ENCODE results near the gene CLN3. TPM values are rescaled to one million over a fixed set of nuclear protein-coding genes. Genes with fewer than 3 reads are reported as not detected.
A peak's percentile ranks its signal among the peaks of the same experiment; 100 is the strongest.

Gene CLN3
- total and polyA plus RNA-seq, 2 of the 13 experiments (the other 11 are each of a cell fraction or from before 2014, with no cell fraction given), result 23.4 to 46.8 TPM

DNA sequence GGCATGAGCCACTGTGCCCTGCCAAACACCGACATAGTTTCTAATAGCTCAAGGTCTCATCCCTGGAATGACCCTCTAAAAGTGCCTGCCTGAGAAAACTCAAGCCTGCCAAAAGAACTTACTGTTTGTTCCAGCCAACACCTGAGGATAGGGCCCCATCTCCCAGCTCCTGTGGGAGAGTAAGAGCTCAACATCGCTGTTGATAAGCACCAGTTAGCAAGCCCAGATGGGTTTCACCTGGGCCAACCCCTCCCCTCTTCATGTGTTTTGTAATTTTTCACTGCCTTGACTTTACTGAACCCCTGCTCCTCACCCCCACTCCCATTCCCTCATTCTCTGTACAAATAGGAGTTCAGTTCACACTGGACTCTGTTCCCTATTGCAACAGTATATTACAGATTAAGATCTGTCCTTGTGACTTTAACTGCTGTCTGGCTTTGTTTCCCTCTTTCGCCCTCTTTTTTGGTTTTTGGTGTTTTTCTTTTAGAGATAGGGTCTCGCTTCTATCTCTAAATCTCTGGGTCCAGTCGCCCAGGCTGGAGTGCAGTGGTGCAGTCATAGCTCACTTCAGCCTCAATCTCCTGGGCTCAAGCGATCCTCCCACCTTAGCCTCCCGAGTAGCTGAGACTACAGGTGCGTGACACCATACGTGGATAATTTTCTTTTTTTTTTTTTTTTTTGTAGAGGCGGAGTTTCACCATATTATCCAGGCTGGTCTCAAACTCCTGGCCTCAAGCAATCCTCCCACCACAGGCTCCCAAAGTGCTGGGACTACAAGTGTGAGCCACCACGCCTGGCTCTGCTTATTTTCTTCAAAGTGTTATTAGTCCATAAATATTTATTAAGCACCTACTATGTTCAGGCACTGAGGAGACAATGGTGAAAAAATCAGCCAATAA is 34.6 kb upstream of the CLN3 start (continued):
- TF ChIP-seq, protein P1, sequence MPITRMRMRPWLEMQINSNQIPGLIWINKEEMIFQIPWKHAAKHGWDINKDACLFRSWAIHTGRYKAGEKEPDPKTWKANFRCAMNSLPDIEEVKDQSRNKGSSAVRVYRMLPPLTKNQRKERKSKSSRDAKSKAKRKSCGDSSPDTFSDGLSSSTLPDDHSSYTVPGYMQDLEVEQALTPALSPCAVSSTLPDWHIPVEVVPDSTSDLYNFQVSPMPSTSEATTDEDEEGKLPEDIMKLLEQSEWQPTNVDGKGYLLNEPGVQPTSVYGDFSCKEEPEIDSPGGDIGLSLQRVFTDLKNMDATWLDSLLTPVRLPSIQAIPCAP (CRISPR knock-in tag; IDR thresholded peaks at IDR 0.05; ENCODE audit: low read depth), result no peak; the same call in 1 of the 2 replicates
- TF ChIP-seq TEAD2 (CRISPR knock-in tag; IDR thresholded peaks at IDR 0.05) (no peak; the same call in 1 of the 2 replicates), ZNF292 (CRISPR knock-in tag; IDR thresholded peaks at IDR 0.05; ENCODE audit: borderline replicate concordance, low read depth) (no peak; the same call in 1 of the 2 replicates), ZNF124 (CRISPR knock-in tag; IDR thresholded peaks at IDR 0.05) (peak; percentile 96), SIX1 (CRISPR knock-in tag; IDR thresholded peaks at IDR 0.05; ENCODE audit: borderline replicate concordance) (peak; percentile 92), ELF3 (CRISPR knock-in tag; IDR thresholded peaks at IDR 0.05) (peak; percentile 91), SMAD9 (CRISPR knock-in tag; IDR thresholded peaks at IDR 0.05) (no peak), SIN3A (IDR thresholded peaks at IDR 0.05; ENCODE audit: borderline replicate concordance, low read depth, low read length) (peak; percentile 54; the same call in 1 of the 2 replicates), HOXA5 (CRISPR knock-in tag; IDR thresholded peaks at IDR 0.05) (peak; percentile 87; the same call in 1 of the 2 replicates), MEIS2 (CRISPR knock-in tag; IDR thresholded peaks at IDR 0.05) (peak; percentile 61; the same call in 1 of the 2 replicates), CBFB (CRISPR knock-in tag; IDR thresholded peaks at IDR 0.05) (peak; percentile 61; the same call in 1 of the 2 replicates), ZNF101 (CRISPR knock-in tag; IDR thresholded peaks at IDR 0.05; ENCODE audit: borderline replicate concordance, low read depth) (peak; percentile 95; the same call in 1 of the 2 replicates)
- TF ChIP-seq, protein P2, sequence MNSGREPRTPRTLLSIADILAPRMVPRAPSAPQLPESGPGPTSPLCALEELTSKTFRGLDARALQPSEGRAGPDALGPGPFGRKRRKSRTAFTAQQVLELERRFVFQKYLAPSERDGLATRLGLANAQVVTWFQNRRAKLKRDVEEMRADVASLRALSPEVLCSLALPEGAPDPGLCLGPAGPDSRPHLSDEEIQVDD (CRISPR knock-in tag; IDR thresholded peaks at IDR 0.05; ENCODE audit: borderline replicate concordance), result no peak
- TF ChIP-seq, protein P3, sequence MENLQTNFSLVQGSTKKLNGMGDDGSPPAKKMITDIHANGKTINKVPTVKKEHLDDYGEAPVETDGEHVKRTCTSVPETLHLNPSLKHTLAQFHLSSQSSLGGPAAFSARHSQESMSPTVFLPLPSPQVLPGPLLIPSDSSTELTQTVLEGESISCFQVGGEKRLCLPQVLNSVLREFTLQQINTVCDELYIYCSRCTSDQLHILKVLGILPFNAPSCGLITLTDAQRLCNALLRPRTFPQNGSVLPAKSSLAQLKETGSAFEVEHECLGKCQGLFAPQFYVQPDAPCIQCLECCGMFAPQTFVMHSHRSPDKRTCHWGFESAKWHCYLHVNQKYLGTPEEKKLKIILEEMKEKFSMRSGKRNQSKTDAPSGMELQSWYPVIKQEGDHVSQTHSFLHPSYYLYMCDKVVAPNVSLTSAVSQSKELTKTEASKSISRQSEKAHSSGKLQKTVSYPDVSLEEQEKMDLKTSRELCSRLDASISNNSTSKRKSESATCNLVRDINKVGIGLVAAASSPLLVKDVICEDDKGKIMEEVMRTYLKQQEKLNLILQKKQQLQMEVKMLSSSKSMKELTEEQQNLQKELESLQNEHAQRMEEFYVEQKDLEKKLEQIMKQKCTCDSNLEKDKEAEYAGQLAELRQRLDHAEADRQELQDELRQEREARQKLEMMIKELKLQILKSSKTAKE (CRISPR knock-in tag; IDR thresholded peaks at IDR 0.05; ENCODE audit: borderline replicate concordance), result peak; percentile 97
- TF ChIP-seq, protein P4, sequence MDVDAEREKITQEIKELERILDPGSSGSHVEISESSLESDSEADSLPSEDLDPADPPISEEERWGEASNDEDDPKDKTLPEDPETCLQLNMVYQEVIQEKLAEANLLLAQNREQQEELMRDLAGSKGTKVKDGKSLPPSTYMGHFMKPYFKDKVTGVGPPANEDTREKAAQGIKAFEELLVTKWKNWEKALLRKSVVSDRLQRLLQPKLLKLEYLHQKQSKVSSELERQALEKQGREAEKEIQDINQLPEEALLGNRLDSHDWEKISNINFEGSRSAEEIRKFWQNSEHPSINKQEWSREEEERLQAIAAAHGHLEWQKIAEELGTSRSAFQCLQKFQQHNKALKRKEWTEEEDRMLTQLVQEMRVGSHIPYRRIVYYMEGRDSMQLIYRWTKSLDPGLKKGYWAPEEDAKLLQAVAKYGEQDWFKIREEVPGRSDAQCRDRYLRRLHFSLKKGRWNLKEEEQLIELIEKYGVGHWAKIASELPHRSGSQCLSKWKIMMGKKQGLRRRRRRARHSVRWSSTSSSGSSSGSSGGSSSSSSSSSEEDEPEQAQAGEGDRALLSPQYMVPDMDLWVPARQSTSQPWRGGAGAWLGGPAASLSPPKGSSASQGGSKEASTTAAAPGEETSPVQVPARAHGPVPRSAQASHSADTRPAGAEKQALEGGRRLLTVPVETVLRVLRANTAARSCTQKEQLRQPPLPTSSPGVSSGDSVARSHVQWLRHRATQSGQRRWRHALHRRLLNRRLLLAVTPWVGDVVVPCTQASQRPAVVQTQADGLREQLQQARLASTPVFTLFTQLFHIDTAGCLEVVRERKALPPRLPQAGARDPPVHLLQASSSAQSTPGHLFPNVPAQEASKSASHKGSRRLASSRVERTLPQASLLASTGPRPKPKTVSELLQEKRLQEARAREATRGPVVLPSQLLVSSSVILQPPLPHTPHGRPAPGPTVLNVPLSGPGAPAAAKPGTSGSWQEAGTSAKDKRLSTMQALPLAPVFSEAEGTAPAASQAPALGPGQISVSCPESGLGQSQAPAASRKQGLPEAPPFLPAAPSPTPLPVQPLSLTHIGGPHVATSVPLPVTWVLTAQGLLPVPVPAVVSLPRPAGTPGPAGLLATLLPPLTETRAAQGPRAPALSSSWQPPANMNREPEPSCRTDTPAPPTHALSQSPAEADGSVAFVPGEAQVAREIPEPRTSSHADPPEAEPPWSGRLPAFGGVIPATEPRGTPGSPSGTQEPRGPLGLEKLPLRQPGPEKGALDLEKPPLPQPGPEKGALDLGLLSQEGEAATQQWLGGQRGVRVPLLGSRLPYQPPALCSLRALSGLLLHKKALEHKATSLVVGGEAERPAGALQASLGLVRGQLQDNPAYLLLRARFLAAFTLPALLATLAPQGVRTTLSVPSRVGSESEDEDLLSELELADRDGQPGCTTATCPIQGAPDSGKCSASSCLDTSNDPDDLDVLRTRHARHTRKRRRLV (CRISPR knock-in tag; IDR thresholded peaks at IDR 0.05), result peak; percentile 88
- TF ChIP-seq, protein P5, sequence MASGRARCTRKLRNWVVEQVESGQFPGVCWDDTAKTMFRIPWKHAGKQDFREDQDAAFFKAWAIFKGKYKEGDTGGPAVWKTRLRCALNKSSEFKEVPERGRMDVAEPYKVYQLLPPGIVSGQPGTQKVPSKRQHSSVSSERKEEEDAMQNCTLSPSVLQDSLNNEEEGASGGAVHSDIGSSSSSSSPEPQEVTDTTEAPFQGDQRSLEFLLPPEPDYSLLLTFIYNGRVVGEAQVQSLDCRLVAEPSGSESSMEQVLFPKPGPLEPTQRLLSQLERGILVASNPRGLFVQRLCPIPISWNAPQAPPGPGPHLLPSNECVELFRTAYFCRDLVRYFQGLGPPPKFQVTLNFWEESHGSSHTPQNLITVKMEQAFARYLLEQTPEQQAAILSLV (CRISPR knock-in tag; IDR thresholded peaks at IDR 0.05; ENCODE audit: borderline replicate concordance), result peak; percentile 67; the same call in 1 of the 2 replicates
- TF ChIP-seq, protein P6, sequence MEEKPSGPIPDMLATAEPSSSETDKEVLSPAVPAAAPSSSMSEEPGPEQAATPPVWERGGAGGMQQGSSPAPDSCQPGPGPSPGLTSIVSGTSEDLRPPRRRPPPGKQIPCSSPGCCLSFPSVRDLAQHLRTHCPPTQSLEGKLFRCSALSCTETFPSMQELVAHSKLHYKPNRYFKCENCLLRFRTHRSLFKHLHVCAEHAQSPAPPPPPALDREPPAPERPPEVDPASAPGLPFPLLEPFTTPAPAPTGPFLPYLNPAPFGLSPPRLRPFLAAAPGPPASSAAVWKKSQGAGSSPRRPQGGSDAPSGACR (CRISPR knock-in tag; IDR thresholded peaks at IDR 0.05), result peak; percentile 52; the same call in 1 of the 2 replicates

Data from HepG2 (cell line).